Stimulated activated CD4-positive, alpha-beta T cell treated with anti-CD3 and anti-CD28 coated beads, TNF-alpha, amount 100 ng/mL, for 24 hours (primary cell): Measurements from ENCODE around the gene CHST6.
A peak's percentile ranks its signal among the peaks of the same experiment; 100 is the strongest.
"Not testable (repeated sequence)": the region's sequence is repeated elsewhere in the genome, so short reads cannot be mapped to it uniquely, and the experiment has no call there.

Experiments
- DNase-seq, 3 experiments: peaks; one replicate each; pipeline ENCODE4 v3.0.0-alpha.2; 2020; ENCODE audit warnings: low read depth in 3 of 3

The CHST6 gene

DNA sequence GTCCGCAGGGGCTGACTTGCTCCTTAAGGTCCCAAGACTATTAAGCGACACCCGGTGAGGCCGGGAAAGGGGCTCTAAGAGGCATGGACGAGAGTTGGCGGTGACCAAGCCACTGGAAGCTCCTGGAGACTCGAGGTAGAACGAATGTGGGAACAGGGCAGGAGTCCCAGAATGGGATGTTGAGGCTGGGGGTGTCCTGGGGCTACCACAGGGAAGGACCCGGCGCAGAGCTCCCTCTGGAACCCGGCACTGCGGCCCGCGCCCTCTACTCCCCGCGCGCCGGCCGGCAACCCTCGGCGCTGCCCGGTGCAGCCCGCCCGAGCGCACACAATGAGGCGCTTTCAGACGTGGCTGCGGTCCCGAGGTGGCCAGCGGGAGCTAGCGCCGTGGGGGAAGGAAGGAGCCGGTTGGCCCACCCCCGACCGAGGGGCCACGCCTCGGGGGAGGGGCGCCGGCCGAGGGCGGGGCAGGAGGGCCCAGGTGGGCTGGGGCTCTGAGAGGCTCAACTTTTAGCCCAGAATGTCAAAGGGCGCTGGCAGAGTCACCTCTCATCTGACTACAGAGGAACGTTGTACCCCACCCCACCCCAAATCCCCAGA is at the start of gene CHST6:
TSS of gene CHST6 (minus strand) at position 366 of the 599 bp plus-strand sequence. CDS start 15,613 bp downstream, outside the sequence.
- DNase-seq = peak in 1 of 3 experiments; percentile 24

DNA sequence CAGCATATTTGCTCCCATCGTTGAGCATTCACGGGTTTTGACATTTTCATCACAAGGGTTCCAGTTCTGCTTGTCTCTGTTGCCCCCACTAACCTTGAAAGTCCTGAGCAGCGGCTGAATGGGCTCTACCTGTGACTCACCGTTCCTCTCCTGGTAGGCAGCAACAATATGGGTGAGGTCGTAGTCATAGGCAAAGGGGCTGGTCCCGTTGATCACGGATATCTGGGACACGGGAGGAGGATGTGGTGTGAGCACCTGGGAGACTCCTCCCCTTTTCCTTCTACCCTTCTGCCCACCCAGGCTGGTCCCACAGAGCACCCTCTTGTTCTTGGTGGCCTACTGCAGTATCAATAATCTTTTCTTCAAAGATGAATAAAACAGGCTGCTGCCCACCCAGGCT is 47.2 kb upstream of the CHST6 start:
- not testable (repeated sequence) for DNase-seq

DNA sequence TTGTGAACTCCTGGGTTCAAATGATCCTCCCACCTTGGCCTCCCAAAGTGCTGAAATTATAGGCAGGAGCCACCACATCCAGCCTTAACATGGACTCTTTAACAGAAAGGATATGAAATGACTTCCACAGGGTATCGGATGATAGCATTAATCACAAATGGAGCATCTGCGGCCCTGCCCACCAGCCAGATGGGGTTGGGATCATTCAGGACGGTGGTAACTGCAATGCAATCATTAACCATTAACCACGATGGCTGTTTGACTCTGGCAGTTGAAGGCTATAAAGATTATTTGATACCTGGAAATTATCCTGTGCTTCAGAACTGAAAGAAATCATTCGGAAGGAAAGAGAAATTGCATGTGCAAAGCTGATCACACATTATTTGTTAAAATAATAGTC is 46.0 kb upstream of the CHST6 start:
- DNase-seq = no peak

DNA sequence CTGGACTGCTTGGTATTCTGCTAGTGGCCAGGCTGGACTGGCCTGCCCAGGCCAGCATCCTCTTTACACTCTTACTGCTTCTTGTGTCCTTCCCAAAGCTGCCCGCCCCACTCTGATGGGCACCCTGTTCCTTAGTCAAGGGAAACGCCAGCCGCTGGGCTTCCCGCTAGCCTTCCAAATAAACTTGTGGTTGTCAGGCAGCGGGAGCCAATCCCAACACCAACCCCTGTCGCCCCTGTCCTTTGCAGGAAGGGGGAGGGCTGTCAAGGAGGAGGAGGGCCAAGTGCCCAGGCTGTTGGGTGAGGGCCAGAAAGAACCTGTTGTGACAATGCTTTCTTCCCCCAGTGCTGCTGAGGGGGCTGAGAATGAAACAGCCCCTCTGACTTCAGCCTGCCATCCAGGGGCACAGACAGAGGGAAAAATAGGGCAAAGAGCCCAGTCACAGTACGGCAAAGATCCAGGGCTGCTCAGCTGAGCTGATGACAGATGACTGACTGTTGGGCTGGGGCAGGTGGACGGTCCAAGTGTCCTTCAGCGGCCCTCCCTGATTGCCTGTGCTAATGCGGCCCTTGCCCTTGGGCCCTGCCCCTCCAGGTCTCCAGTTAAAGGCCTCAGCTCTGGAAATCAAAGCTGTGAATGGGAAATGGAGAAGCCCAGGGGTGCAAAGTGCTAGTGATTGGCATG is 43.8 kb upstream of the CHST6 start:
- DNase-seq = not testable (repeated sequence)

DNA sequence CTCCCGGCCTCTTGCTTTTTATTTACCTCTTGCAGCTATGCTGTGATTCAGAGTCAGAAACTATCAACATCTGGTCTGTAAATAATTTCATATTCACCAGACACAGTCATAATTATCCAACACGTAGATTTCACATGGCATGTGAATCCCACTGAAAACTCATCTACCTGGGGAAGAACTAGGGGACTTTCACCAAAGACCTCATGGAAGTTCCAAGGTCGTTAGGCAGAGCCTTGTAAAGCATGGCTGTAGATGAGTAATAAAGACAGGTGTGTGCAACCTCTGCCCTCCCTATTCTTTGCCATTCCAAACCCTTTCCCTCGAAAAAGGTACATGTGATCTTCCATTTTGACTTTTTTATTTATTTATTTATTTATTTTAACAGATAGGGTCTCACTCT is 42.5 kb upstream of the CHST6 start:
- no peak for DNase-seq

DNA sequence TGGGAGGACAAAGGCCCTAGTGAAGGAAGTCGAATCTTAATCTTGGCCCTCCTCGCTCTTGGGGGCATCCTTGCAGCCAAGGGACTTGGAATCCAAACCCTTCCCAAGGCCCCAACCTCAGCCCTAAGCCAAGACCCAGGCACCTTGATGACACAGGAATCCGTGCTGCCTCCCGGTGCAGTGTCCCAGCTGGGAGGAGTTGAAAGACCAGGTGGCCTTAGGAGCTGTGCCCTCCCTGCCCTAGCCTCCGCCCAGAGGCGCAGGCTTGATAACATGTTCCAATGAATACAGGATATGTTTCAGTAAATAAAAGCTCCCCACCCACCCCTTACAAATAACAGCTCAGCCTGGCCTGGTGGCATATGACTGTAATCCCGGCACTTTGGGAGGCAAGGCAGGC is 40.7 kb upstream of the CHST6 start, which contains the start of gene CHST5:
TSS of gene CHST5 (minus strand) at position 208 of the 400 bp plus-strand sequence. CDS start 5,724 bp downstream, outside the sequence.
- DNase-seq = no peak

DNA sequence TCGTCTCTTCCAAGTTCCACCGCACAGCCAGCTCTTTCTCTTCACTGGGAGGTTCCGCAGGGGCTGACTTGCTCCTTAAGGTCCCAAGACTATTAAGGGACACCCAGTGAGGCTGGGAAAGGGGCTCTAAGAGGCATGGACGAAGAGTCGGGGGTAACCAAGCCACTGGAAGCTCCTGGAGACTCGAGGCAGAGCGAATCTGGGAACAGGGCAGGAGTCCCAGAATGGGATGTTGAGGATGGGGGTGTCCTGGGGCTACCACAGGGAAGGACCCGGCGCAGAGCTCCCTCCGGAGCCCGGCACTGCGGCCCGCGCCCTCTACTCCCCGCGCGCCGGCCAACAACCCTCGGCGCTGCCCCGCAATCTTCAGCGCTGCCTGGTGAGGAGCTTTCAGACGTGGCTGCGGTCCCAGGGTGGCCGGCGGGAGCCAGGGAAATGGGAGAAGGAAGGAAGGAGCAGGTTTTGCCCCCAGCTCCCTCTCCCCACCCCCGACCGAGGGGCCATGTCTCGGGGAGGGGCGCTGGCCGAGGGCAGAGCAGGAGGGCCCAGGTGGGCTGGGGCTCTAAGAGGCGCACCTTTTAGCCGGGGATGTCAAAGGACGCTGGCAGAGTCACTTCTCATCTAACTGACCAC is 40.1 kb upstream of the CHST6 start:
- DNase-seq = no peak

DNA sequence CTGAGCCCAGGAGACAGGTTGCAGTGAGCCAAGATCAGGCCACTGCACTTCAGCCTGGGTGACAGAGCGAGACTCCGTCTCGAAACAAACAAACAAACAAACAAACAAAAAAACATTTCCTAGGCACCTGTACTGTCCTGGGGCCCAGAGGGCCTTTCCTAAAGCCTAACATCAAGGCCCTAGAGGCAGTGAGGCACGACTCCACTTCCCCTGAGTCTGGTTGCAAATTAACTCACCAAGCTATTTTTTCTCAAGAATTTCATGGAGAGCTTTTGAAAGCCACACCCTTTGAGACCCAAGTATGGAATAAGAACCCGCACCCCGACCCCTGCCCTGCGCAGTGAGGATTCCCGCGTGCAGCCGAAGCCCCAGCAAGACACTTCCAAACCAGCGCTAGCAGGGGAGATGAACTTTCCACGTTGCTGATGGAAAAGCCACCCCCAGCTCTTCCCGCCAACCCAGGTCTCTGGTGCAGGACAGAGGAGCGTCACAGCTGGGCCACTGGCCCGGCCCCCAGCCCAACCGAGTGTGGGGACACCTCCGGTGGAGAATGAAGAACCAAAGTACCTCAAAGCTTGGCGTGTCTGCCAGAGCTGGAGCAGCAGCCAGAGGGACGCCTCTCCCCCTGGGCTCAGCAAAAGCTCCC is 39.4 kb upstream of the CHST6 start:
- DNase-seq = no peak

DNA sequence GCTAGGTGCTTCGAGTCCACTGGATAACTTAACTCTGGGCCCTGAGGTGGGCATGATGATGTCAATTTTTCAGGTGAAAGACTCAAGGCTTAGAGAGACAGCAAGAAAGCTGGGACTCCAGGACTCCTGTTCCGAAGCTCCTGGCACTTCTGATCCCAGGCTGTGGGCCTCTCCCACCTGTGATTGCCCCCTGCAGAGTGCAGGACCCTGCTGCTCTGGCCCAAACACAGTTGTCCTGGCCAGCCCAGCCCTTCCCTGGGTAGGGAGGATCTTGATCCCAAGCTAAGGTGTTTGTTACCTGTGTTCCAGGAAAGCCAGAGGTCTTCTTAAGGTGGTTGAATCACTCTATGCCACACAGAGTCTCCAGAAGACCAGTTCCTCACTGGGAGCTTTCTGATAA is 37.5 kb upstream of the CHST6 start:
- no peak for DNase-seq

DNA sequence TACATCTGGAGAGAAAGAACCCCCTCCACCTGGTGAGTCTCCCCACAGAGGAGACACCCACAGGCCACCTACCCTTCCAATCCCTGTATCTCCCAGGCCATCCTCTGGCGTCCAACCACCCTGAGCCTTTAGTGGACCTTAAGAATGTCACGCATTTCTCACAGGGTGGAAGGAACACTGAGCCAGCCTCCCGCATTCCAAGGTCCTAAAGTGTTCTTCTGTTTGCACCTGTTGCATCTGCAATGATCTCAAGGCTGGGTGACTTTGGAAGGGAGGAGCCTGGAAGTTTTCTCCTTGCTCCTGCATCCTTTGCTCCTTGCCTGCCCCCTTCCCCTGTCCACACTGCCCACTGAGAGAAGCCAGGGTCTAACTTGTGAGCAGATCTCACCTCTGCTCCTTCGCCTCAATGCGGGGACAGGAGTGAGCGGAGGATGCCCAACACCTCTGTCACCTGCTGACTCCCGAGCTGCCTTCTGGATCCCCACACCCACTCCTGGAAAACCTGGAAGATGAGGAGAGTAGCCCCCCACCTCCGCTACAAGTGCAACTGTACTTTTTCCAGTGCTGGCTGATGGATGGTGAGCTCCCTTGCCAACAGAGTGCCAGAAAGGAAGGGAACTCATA is 37.0 kb upstream of the CHST6 start:
- no peak for DNase-seq

DNA sequence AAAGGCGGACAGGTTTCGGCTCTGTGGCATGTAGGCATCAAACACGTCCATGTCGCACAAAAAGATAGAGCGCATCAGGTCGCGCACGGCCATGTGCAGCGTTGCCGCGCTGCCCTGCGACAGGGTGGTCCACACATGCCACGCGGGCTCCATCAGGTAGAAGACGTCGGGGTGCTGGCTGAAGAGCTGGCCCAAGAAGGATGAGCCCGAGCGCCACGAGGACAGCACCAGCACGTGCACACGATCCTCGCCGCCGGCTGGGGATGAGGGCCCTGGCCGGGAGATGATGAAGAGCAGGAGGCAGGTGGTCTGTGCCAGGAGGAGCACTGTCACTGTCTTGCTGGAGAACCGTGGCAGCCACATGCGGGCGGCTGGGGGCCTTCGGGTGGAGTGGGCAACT is 34.7 kb upstream of the CHST6 start:
- DNase-seq = no peak

DNA sequence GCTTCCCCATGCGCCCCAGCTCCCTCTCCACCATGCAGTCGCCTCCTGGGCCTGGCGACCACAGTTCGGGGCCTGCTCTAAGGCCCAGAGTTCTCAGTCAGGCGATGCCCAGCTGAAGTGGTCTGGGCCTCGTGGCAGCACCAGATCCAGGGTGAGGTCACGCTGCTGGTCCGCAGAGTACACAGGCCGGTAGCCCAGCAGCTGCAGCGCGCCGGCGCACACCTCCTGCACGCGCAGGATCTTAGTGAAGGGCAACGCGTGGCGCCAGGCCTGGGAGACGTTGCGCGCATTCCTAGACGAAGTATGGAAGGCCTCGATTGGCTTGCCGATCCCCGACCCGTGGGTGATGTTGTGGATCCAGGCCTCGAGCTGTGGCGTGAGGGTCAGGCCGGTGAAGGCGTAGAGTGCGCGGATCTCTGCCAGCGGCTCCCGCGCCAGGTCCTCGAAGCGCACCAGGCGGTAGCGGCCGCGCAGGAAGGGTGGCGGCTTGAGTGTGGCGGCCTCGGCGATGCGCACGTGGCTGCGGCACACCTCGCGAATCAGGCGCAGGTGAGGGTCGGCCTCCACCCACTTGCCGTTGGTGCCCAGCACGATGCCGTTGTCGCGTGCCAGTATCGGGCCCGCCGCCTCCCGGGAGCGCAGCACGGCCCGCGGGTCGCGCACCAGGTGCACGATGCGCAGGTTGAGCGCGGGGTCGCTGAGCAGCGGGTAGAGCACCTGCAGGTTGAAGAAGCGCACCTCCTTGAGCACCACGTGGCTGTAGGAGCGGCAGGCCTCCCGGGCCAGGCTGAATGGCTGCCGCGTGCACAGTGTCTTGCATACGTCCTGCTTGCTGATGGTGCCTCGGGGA is 34.0 kb upstream of the CHST6 start:
- no peak for DNase-seq

DNA sequence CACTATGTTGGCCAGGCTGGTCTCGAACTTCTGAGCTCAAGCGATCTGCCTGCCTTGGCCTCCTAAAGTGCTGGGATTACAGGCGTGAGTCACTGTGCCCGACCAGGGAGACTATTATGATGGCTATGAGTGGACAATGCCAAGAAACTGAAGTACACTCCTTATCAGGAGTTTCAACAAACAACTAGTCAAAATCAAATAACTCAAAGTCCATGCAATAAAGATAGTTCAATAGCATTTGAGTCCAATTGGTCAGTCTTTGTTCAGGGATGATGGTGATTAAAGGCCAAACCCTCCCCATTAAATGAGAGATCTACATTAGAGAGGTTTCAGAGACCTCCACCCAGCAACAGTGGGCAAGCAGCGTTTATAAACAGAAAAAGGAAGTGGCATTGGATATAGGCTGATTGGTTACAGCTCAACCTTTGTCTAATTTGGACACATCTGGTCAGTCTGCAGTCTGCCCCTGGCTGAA is 32.6 kb upstream of the CHST6 start:
- DNase-seq = no peak

DNA sequence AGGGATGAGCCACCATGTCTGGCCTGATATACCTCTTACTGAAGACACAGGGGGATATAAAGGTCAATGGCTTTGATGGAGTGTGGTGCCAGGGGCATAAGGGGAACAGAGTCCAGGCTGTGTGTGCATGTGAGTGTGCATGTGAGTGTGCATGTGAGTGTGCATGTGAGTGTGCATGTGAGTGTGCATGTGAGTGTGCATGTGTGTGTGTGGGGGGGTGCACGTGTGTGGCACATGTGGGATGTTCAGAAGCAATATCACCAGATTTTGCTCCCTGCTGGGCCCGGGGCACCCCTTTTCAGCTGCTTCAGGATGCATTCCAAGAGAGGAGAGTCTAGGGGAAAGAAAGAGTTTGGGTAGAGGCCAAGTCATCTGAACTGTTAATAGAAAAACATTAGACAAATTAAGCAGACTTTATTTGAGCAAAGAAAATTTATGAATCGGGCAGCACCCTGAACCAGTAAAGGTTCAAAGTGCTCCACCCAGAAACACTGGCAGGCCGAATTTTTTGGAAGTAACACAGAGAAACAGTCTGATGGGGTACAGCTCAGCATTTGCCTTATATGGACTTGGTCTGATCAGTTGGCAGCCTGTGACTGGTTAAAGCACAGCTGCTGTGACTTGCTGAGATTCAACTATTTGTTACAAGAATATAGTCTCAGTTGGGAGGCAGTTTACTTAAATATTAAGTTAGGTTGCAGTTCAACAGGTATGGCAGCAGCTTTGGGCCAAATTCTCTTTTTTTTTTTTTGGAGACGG is 31.0 kb upstream of the CHST6 start:
- no peak for DNase-seq

DNA sequence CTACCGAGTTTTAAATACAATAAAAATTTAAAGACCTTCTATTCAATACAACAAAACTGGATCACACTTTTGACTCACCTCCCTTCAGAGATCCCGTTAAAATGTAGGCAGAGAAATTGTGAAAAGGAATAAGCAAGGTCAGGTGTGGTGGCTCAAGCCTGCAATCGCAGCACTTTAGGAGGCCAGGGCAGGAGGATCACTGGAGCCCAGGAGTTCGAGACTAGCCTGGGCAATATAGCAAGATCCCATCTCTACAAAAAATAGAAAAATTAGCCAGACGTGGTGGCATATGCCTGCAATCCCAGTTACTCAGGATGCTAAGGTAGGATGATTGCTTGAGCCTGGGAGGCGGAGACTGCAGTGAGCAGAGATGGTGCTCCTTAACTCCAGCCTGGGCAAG is 23.9 kb upstream of the CHST6 start:
- no peak for DNase-seq

DNA sequence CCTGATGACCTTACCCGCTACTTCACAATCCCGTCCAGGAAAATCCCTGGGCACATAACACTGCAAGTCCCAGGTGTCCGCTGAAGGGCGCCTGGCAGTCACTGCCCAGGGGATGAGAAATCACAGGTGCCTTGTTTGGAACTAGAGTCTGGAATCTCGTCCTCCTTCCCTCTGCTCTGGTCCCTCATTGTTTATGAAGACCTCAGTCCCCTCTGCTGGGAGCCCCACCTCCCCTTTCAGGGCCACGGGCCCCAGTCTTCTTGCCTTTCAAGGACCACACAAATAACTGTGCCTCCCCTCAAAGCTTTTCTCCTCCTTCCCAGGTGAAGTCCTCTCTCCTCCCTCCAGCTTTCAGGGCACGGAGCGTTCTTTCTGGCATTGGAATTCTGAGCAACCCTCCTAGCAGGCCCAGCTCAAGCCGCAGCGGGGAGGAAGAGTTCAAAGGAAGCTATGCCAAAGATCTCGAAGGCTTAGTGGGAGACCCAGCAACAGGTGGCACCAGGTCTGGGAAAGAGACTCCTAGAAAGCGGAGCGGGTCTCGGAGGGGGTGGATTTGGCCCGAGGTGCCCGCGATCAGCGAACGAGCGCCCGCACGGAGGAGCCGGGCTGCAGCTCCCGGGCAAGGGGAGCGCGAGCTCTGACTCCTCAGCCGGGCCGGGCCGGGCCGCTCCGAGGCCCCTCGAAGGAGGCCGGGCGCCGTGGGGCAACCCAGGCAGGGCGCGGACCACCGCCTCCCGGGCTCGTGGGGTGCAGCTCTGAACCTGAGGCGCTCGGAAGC is 21.1 kb upstream of the CHST6 start:
- DNase-seq = peak in 1 of 3 experiments; percentile 31

DNA sequence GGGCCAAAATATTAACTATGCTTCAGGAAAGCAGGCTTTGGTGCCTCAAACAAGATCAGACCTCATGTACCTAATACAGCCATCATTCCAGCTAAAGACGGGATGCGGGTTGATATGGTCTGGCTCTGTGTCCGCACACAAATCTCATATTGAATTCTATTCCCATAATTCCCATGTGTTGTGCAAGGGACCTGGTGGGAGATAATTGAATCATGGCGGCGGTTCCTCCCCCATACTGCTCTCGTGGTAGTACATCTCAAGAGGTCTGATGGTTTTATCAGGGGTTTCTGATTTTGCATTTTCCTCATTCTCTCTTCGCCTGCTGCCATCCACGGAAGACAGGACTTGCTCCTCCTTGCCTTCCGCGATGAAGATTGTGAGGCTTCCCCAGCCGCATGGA is 19.1 kb upstream of the CHST6 start:
- no peak for DNase-seq

DNA sequence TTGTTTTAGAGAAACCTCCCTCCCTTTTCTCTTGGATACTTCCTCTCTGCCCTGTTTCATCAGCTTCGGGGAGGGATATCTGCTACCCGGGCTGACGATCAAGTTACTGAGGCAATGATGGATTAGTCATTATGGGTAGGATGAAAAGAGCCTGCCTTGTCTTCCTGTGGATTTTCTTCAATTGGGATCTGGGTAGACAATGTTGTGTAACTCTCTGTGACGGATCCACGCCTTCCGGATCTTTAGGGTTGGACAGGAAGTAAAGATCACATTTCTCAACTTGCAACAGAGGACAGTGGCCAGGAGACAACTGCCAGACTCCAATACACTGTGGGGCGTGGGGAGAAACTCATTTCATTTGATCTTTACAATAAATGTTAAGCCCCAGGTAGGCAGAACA is 11.3 kb upstream of the CHST6 start:
- no peak for DNase-seq

DNA sequence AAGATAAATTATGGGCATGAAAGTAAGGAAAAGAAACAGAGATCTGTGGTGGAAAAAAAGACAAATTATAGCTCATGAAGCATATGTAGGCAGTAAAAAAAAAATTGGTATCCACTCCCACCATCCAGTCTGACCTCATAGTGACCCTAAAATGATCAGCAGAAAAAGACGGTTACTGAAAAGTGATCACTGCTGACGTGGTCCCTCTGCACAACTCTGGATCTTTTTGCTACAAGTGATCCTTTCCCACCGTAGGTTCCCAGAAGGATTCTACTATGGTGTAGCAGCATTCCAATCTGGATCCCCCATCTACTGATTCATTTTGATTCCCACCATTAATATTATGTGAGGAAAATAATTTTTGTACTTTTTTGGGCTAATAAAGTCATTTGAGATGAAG is 10.9 kb upstream of the CHST6 start:
- no peak for DNase-seq

DNA sequence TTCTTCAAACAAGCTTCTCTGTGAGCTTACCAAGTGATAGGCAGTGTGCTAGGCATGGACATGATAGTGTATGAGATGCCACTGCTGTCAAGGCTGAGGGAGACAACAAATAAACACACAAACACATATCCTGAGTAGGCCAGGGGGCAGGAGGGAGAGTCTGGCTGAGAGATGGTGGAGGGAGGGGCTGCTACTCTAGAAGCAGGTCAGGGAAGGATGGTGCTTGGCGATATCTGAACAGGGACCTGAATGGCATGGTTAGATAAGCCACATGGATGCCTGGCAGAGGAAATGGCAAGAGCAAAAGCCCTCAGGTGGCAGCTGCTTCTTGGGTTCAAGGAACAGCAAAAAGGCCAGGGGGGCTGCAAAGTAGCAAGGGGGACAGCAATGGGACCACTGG is 8.6 kb upstream of the CHST6 start:
- DNase-seq = no peak
